A673 (cell line): ENCODE measurements around the gene HGFAC. TPM values are rescaled to one million over a fixed set of nuclear protein-coding genes. Genes with fewer than 3 reads are reported as not detected.
"Not testable (repeated sequence)": the region's sequence is repeated elsewhere in the genome, so short reads cannot be mapped to it uniquely, and the experiment has no call there.

ENCODE experiments used
- BruUV-seq: library from RNA; stranded (reverse); fragments of 400-500 nt; replicated peaks from 2 replicates; lab custom pipeline; 2021; lab: Mats Ljungman, UMichigan
- CTCF ChIA-PET: fragments of 300-600 bp; sonication (Branson Sonifier 250); formaldehyde crosslinking; loops from one replicate; lab custom pipeline; 2022; ENCODE audit warnings: antibody characterized with exemption; lab: Charles Lee
- POLR2A ChIA-PET: fragments of 300-600 bp; sonication (Branson Sonifier 250); formaldehyde crosslinking; loops from one replicate; lab custom pipeline; 2022; ENCODE audit warnings: antibody characterized with exemption; ENCODE audit not compliant: low non-redundant PET; lab: Charles Lee
- DNase-seq: peaks from one replicate; pipeline ENCODE4 v3.0.0-alpha.2; 2015; ENCODE audit warnings: low spot score
- H3K27ac ChIP-seq: fragments of 200-600 bp; sonication (generic); 2 replicates; pipeline ENCODE4 v1.5.1; 2016; ENCODE audit warnings: mixed run types, low read depth, mild to moderate bottlenecking, mixed read lengths, antibody characterized with exemption, low read length; ENCODE audit not compliant: poor library complexity, severe bottlenecking
- H3K27me3 ChIP-seq: fragments of 200-600 bp; sonication (generic); replicated peaks from 2 replicates; pipeline ENCODE4 v1.6.1; 2017; ENCODE audit warnings: mixed run types, low read depth, mild to moderate bottlenecking, mixed read lengths, antibody characterized with exemption, low read length; ENCODE audit not compliant: insufficient read depth, poor library complexity
- H3K36me3 ChIP-seq: fragments of 200-600 bp; sonication (generic); 2 replicates; pipeline ENCODE4 v1.6.1; 2016; ENCODE audit warnings: mixed run types, mild to moderate bottlenecking, mixed read lengths, antibody characterized with exemption, low read length; ENCODE audit not compliant: insufficient read depth, poor library complexity, severe bottlenecking
- H3K4me1 ChIP-seq: fragments of 200-600 bp; sonication (generic); 2 replicates; pipeline ENCODE4 v1.6.1; 2017; ENCODE audit warnings: mixed run types, mild to moderate bottlenecking, mixed read lengths, antibody characterized with exemption, low read length; ENCODE audit not compliant: insufficient read depth, poor library complexity, severe bottlenecking
- H3K4me3 ChIP-seq: fragments of 200-600 bp; sonication (generic); 2 replicates; pipeline ENCODE4 v1.5.1; 2016; ENCODE audit warnings: low read depth, mixed run types, mild to moderate bottlenecking, mixed read lengths, low read length; ENCODE audit not compliant: poor library complexity, severe bottlenecking
- H3K9me3 ChIP-seq: fragments of 200-600 bp; sonication (generic); 2 replicates; pipeline ENCODE4 v1.6.1; 2016; ENCODE audit warnings: mixed run types, low read depth, mild to moderate bottlenecking, mixed read lengths, antibody characterized with exemption, low read length; ENCODE audit not compliant: poor library complexity, severe bottlenecking
- EZH2 ChIP-seq: fragments of 200-600 bp; sonication (generic); IDR thresholded peaks from 2 replicates; pipeline ENCODE4 v1.6.1; 2017; ENCODE audit warnings: borderline replicate concordance, low read depth, mild to moderate bottlenecking, mixed read lengths, antibody characterized with exemption, low read length; ENCODE audit not compliant: poor library complexity, severe bottlenecking
- intact Hi-C: fragments of 100-400 bp; cut with micrococcal nuclease; formaldehyde crosslinking; loops from one replicate; pipeline ENCODE4 v1.10.0; 2022; ENCODE audit not compliant: unreplicated experiment
- total RNA-seq: library from RNA; stranded (reverse); gene quantifications from 2 replicates; pipeline ENCODE4 v1.2.3, GENCODE V29; 2021
- TF ChIP-seq, protein P1 (sequence below): fragments of 300-800, 200-600 bp; sonication (generic); conservative IDR thresholded peaks from 2 replicates; pipeline ENCODE4 v1.5.1; 2017; ENCODE audit warnings: low read depth, mild to moderate bottlenecking, antibody characterized with exemption, low read length, moderate library complexity, mixed read lengths

Gene HGFAC
- total RNA-seq, 1 experiment from 2014 or later, result 4.8 TPM

DNA sequence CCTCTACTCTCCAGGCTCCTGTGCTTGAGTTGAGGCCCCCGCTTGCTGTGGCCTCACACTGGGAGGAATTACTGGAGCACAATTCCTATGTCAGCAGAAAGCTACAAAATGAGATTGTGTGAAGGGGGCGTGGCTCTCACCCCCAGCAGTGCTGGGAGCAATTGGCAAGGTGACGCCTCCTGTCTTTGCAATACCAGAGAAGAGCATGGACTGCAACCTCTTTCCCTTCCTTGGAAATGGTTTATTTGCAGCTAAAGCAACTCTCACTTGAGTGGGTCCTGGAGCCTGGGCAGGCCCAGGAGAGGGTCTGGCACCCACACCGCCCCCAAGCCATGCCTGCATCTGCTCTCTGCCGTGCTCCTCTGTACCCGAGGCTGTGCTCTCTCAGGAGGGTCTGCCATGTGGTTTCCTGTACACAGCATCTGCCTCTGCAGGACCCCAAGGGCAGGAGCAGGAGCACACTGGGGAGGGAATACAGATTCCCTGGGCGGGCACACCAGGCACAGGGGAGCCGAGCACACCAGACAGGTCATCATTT lies 32.9 kb upstream of the HGFAC start:
- H3K36me3 ChIP-seq, result no peaks in the 10 kb centered on the region
- no peak overlapping the region for H3K4me3 ChIP-seq
- no peak overlapping the region for H3K27ac ChIP-seq
- no TSS peak for BruUV-seq
- ChIA-PET CTCF (no interaction called here), POLR2A (no interaction called here)
- no peaks in the 10 kb centered on the region for H3K27me3 ChIP-seq
- no peak for TF ChIP-seq EZH2
- TF ChIP-seq, protein P1, sequence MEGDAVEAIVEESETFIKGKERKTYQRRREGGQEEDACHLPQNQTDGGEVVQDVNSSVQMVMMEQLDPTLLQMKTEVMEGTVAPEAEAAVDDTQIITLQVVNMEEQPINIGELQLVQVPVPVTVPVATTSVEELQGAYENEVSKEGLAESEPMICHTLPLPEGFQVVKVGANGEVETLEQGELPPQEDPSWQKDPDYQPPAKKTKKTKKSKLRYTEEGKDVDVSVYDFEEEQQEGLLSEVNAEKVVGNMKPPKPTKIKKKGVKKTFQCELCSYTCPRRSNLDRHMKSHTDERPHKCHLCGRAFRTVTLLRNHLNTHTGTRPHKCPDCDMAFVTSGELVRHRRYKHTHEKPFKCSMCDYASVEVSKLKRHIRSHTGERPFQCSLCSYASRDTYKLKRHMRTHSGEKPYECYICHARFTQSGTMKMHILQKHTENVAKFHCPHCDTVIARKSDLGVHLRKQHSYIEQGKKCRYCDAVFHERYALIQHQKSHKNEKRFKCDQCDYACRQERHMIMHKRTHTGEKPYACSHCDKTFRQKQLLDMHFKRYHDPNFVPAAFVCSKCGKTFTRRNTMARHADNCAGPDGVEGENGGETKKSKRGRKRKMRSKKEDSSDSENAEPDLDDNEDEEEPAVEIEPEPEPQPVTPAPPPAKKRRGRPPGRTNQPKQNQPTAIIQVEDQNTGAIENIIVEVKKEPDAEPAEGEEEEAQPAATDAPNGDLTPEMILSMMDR, result no peak
- DNase-seq, result peak; percentile 44
- H3K4me1 ChIP-seq, result peaks cover 21% of the 10 kb centered on the region
- peaks cover 4% of the 10 kb centered on the region for H3K9me3 ChIP-seq
- intact Hi-C loops, result no loop called here

DNA sequence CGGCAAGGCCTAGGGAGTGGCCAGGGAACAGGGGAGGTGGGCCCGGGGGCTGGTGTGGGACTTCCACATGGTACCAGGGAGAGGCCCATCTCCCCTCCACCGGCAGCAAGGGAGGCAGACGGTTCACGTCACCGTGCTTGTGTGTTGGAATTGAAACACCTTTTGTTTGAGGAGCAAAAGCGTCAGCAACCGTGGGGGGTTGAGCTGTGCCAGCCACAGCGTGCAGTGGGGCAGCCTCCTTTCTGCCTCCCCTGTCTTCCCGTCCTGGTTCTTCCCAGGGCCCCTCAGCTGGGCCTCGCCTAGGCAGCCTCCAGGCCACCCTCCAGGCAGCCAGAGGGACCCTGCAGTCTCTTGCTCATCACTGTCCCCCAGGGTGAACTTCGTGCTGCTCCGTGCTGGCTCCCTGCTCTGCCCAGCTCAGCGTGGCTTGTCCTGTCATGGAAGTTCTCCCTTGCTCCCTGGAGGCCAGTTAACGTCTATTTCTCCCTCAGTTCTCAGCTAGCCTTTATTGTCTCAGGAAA lies 32.1 kb upstream of the HGFAC start:
- peak; percentile 49 for DNase-seq
- no peak overlapping the region for H3K27ac ChIP-seq
- no peaks in the 10 kb centered on the region for H3K36me3 ChIP-seq
- intact Hi-C loops, result no loop called here
- ChIA-PET POLR2A (no interaction called here), CTCF (no interaction called here)
- no TSS peak for BruUV-seq
- no peaks in the 10 kb centered on the region for H3K9me3 ChIP-seq
- H3K27me3 ChIP-seq, result no peaks in the 10 kb centered on the region
- H3K4me1 ChIP-seq, result peaks cover 21% of the 10 kb centered on the region
- TF ChIP-seq, protein P1, result no peak
- no peak for TF ChIP-seq EZH2
- H3K4me3 ChIP-seq, result no peak overlapping the region

DNA sequence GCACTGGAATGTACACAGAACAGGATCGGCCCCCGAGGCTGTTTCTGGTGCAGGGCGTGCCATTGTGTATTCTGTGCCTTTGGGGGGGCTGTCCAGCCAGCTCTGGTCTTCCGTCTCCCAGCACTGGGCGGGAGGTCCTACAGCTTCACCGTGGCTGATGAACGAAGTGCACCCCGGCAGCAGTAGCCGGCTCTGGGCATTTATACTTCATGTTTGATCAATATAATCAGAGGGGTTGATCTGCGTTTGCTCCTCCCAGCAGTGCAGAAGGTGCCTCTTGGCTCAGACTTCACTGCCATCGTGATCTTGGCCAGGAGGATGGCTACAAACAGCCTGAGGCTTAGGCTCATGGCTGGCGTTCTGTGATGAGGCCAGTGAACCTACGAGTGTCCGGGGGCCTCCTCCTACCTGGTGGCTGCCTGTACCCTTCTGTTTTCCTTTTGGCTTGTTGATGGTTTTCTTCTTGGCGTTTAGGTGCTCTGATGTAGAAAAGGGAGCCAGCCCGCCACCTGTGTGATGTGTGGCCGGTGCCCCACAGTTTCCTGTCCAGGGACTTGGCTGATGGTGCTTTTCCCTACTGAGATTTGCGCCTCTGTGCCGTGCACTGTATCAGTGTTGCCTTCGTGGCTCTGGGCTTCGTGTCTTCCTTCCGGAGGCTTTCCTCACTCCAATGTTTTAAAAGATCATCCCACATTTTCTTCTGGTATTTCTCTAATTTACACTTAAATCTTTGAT lies 31.2 kb upstream of the HGFAC start:
- ChIA-PET POLR2A (no interaction called here), CTCF (no interaction called here)
- no peaks in the 10 kb centered on the region for H3K27me3 ChIP-seq
- no peaks in the 10 kb centered on the region for H3K36me3 ChIP-seq
- no TSS peak for BruUV-seq
- no peak overlapping the region for H3K27ac ChIP-seq
- no peak for DNase-seq
- H3K4me1 ChIP-seq, result peaks cover 21% of the 10 kb centered on the region
- intact Hi-C loops, result no loop called here
- H3K4me3 ChIP-seq, result no peak overlapping the region
- no peaks in the 10 kb centered on the region for H3K9me3 ChIP-seq
- TF ChIP-seq, protein P1, result no peak
- no peak for TF ChIP-seq EZH2

DNA sequence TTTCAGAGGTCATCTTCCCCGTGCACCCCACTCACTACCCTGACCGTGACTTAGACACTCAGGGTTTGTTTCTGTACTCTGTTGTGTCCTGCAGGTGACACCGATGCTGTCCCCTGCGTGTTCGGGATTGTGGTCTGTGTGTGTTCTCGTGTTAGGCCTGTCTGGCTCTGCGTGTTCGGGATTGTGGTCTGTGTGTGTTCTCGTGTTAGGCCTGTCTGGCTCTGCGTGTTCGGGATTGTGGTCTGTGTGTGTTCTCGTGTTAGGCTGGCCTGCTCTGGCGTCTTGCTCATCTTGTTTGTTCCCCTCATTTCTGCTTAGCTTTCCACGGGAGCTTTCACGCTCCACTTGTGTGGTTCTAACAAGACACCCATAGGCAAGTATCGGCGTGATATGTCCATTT lies 30.6 kb upstream of the HGFAC start:
- DNase-seq, H3K4me3 ChIP-seq, BruUV-seq, CTCF ChIA-PET, H3K27me3 ChIP-seq, POLR2A ChIA-PET, H3K27ac ChIP-seq, H3K36me3 ChIP-seq, H3K9me3 ChIP-seq, intact Hi-C loops: not testable (repeated sequence)
- H3K4me1 ChIP-seq, result peaks cover 21% of the 10 kb centered on the region
